T-helper 2 cell treated with Interferon-gamma antibody and Interleukin-4, amounts not matched to agents 100 ng/mL and 5 ng/mL, for 36 hours (primary cell): Measurements from ENCODE around the gene PNPLA3. TPM values are rescaled to one million over a fixed set of nuclear protein-coding genes. Genes with fewer than 3 reads are reported as not detected.
"Not testable (repeated sequence)": the region's sequence is repeated elsewhere in the genome, so short reads cannot be mapped to it uniquely, and the experiment has no call there.

Experiments
- intact Hi-C: fragments of 100-400 bp; cut with micrococcal nuclease; formaldehyde crosslinking; loops from one replicate; pipeline ENCODE4 v1.15.1; 2023
- total RNA-seq: library from RNA; stranded (reverse); gene quantifications from 2 replicates; pipeline ENCODE4 v1.2.3, GENCODE V29; 2022

Gene PNPLA3
- total RNA-seq, 1 donor from 2014 or later, result 0.25 TPM

GRCh38 chr22:43889201-43889859 lies 34.3 kb upstream of the PNPLA3 start:
- intact Hi-C loops, result no loop called here

- intact Hi-C loops, result no loop called here
Measured at GRCh38 chr22:43889860-43890253, 33.7 kb upstream of the PNPLA3 start.

GRCh38 chr22:43890901-43891331 lies 32.7 kb upstream of the PNPLA3 start:
- intact Hi-C loops, result no loop called here

- intact Hi-C loops, result no loop called here
Measured at GRCh38 chr22:43891360-43892182, 32.0 kb upstream of the PNPLA3 start, which contains the start of gene PNPLA5. Gene PNPLA5 (minus strand): TSS chr22:43892013. CDS start chr22:43891880, 133 bp downstream.

- intact Hi-C loops, result no loop called here
Measured at GRCh38 chr22:43892183-43892894, 31.3 kb upstream of the PNPLA3 start.

GRCh38 chr22:43893266-43893665 lies 30.3 kb upstream of the PNPLA3 start:
- intact Hi-C loops, result no loop called here

- intact Hi-C loops, result no loop called here
Measured at GRCh38 chr22:43894122-43894521, 29.5 kb upstream of the PNPLA3 start.

GRCh38 chr22:43895986-43896645 lies 27.5 kb upstream of the PNPLA3 start:
- intact Hi-C loops, result no loop called here

GRCh38 chr22:43897751-43898261 lies 25.8 kb upstream of the PNPLA3 start:
- intact Hi-C loops, result no loop called here

- intact Hi-C loops, result no loop called here
Measured at GRCh38 chr22:43900206-43900605, 23.4 kb upstream of the PNPLA3 start.

GRCh38 chr22:43901976-43902643 lies 21.5 kb upstream of the PNPLA3 start:
- intact Hi-C loops, result no loop called here

GRCh38 chr22:43903033-43903432 lies 20.6 kb upstream of the PNPLA3 start:
- intact Hi-C loops, result not testable (repeated sequence)

- intact Hi-C loops, result not testable (repeated sequence)
Measured at GRCh38 chr22:43904412-43904811, 19.2 kb upstream of the PNPLA3 start.

GRCh38 chr22:43905681-43906080 lies 17.9 kb upstream of the PNPLA3 start:
- intact Hi-C loops, result no loop called here

GRCh38 chr22:43909708-43910107 lies 13.9 kb upstream of the PNPLA3 start:
- intact Hi-C loops, result no loop called here

- intact Hi-C loops, result no loop called here
Measured at GRCh38 chr22:43910178-43910695, 13.4 kb upstream of the PNPLA3 start.

GRCh38 chr22:43911351-43911750 lies 12.3 kb upstream of the PNPLA3 start:
- intact Hi-C loops, result no loop called here

- intact Hi-C loops, result no loop called here
Measured at GRCh38 chr22:43917521-43917920, 6.1 kb upstream of the PNPLA3 start.

GRCh38 chr22:43919106-43919973 lies 4.3 kb upstream of the PNPLA3 start:
- intact Hi-C loops, result no loop called here
